GM18909 (cell line): ENCODE results near the gene DNAJC5G.
"Not testable (repeated sequence)": the region's sequence is repeated elsewhere in the genome, so short reads cannot be mapped to it uniquely, and the experiment has no call there.

Experiments used
- ATAC-seq: cut with Tn5 transposase; IDR thresholded peaks from one replicate; pipeline ENCODE4 v1.9.1; 2021; ENCODE audit warnings: mild to moderate bottlenecking; ENCODE audit not compliant: unreplicated experiment, poor library complexity

DNAJC5G gene

GRCh38 chr2:27306136-27306535 lies 30.9 kb downstream of the DNAJC5G start:
- ATAC-seq, result no peak

GRCh38 chr2:27306573-27307286 lies 31.5 kb downstream of the DNAJC5G start:
- no peak for ATAC-seq

GRCh38 chr2:27307287-27307544 lies 32.0 kb downstream of the DNAJC5G start:
- ATAC-seq, result no peak

GRCh38 chr2:27307545-27308358 lies 32.5 kb downstream of the DNAJC5G start:
- ATAC-seq, result no peak

GRCh38 chr2:27308359-27308881 lies 33.2 kb downstream of the DNAJC5G start, which contains the start of gene UCN:
TSS of gene UCN (minus strand) at chr2:27308445. CDS start at chr2:27307895, 550 bp downstream.
- no peak for ATAC-seq

GRCh38 chr2:27309651-27310050 lies 34.4 kb downstream of the DNAJC5G start:
- ATAC-seq, result no peak

- no peak for ATAC-seq
Measured at GRCh38 chr2:27312152-27312551, 36.9 kb downstream of the DNAJC5G start.

- no peak for ATAC-seq
Measured at GRCh38 chr2:27313882-27314645, 38.8 kb downstream of the DNAJC5G start.

- no peak for ATAC-seq
Measured at GRCh38 chr2:27314709-27315108, 39.5 kb downstream of the DNAJC5G start.

GRCh38 chr2:27315122-27315521 lies 39.9 kb downstream of the DNAJC5G start:
- no peak for ATAC-seq

GRCh38 chr2:27316655-27317412 lies 41.6 kb downstream of the DNAJC5G start:
- ATAC-seq, result no peak

- not testable (repeated sequence) for ATAC-seq
Measured at GRCh38 chr2:27319839-27320238, 44.6 kb downstream of the DNAJC5G start.

- ATAC-seq, result no peak
Measured at GRCh38 chr2:27320958-27321543, 45.8 kb downstream of the DNAJC5G start.

- ATAC-seq, result no peak
Measured at GRCh38 chr2:27322301-27322765, 47.1 kb downstream of the DNAJC5G start.

GRCh38 chr2:27322766-27323595 lies 47.7 kb downstream of the DNAJC5G start, which contains the start of gene MPV17:
TSS of gene MPV17 (minus strand) at chr2:27323097. CDS start at chr2:27322517, 580 bp downstream.
- peak; percentile 88 for ATAC-seq

- no peak for ATAC-seq
Measured at GRCh38 chr2:27323596-27324285, 48.5 kb downstream of the DNAJC5G start.

- no peak for ATAC-seq
Measured at GRCh38 chr2:27324720-27325119, 49.5 kb downstream of the DNAJC5G start.
